ENCODE measurements around the gene WNT7B. TPM values are rescaled to one million over a fixed set of nuclear protein-coding genes. Genes with fewer than 3 reads are reported as not detected.

The WNT7B gene
- total RNA-seq, 5 donors from 2014 or later (not counting 1 experiment from before 2014, with no cell fraction given): 0.15 TPM; not detected in 4

DNA sequence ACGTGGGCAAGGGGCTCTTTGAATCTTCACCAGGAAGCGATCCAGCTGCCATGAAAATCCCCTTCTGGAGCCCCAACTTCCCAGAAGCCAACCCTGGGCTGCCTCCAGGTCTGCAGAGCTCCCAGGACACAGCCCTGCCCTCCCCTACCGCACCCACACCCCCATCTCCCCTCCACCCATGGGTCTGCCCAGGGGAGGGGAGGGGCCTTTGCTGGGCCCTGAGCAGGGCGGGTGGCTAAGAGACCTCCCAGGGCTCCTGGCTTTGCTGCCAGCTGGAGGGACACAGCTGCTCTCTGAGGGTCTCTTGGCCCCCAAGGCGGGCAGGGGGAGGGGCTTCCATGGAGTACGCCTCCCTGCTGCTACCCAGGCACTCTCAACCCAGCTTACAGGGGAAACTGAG lies 64.1 kb downstream of the WNT7B start:
- Mint-ChIP-seq H3K36me3 (no peaks in the 10 kb centered on the region), H3K4me3 (no peak overlapping the region), H3K27me3 (peaks cover 4% of the 10 kb centered on the region in 2 donors), H3K27ac (no peak overlapping the region), H3K4me1 (no peaks in the 10 kb centered on the region), H3K9me3 (peaks cover 0 to 5% (median 5%) of the 10 kb centered on the region in 3 donors)
- no peaks in the 10 kb centered on the region for H3K9me3 ChIP-seq
- no peaks in the 10 kb centered on the region for H3K36me3 ChIP-seq (ENCODE audit: control insufficient read depth in 2 of 2, extremely low read depth in 1 of 2, insufficient read depth in 1 of 2, low read length in 1 of 2)
- H3K4me1 ChIP-seq (ENCODE audit: control insufficient read depth in 1 of 2, extremely low read depth in 1 of 2, insufficient read depth in 2 of 2, low read length in 2 of 2): no peaks in the 10 kb centered on the region
- CTCF ChIA-PET: no interaction called here
- 49% methylated on average over 3 of the region's 6 CpGs for WGBS (ENCODE audit: insufficient coverage)
- DNase-seq (no peak), ATAC-seq (replicated peaks in 1 of 4) (no peak)
- no peak overlapping the region for H3K4me3 ChIP-seq (ENCODE audit: control insufficient read depth in 1 of 2, extremely low read depth in 1 of 2, low read length in 1 of 2)
- no peak overlapping the region for H3K27ac ChIP-seq (ENCODE audit: low read length)
- POLR2A ChIA-PET: no interaction called here
- peaks cover 0 to 25% of the 10 kb centered on the region in 2 experiments for H3K27me3 ChIP-seq (replicated peaks in 1 of 2; ENCODE audit: control insufficient read depth in 2 of 2, extremely low read depth in 1 of 2, insufficient read depth in 2 of 2, low read length in 1 of 2)

DNA sequence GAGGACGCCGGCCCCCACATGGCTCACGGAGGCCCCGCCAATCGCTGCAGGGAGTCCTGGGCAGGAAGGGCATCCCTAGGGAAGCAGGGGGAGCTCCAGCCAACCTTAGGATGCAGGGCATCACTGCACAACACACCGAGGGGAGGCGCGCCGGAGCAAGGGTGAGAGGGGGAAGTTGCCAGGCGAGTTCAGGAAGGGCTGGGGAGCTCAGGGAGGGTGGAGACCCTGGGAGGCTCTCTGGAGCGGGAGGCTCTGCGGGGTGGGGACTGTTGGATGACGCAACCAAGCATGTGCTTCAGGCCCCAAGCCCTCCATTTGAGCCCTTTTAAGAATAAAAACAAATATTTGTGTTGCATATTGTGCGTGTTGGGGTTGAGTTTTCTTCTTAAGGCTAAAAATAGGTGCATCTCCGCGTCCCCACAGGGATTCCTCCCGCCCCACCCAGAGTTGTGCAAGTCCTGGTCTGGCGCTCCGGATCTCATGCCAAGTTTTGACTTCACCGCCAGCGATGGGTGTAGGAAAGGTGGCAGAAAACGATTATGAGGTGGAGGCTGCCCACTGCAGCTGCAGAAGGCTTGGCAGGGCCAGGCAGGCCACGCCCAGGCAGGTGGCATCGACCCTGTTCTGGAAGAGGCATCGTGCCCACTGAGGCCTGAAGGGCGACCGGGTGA lies 65.2 kb downstream of the WNT7B start:
- 71% methylated on average over 25 of the region's 27 CpGs for WGBS (ENCODE audit: insufficient coverage)
- DNase-seq: no peak
- Mint-ChIP-seq H3K4me3 (no peak overlapping the region), H3K27ac (no peak overlapping the region), H3K36me3 (no peaks in the 10 kb centered on the region), H3K27me3 (peaks cover 0 to 4% of the 10 kb centered on the region in 2 donors), H3K4me1 (no peaks in the 10 kb centered on the region), H3K9me3 (peaks cover 0 to 5% (median 5%) of the 10 kb centered on the region in 3 donors)
- Histone ChIP-seq H3K9me3 (no peaks in the 10 kb centered on the region), H3K27me3 (replicated peaks in 1 of 2; ENCODE audit: control insufficient read depth in 2 of 2, extremely low read depth in 1 of 2, insufficient read depth in 2 of 2, low read length in 1 of 2) (peaks cover 0 to 28% of the 10 kb centered on the region in 2 experiments), H3K27ac (ENCODE audit: low read length) (no peak overlapping the region), H3K36me3 (ENCODE audit: control insufficient read depth in 2 of 2, extremely low read depth in 1 of 2, insufficient read depth in 1 of 2, low read length in 1 of 2) (no peaks in the 10 kb centered on the region), H3K4me3 (ENCODE audit: control insufficient read depth in 1 of 2, extremely low read depth in 1 of 2, low read length in 1 of 2) (no peak overlapping the region), H3K4me1 (ENCODE audit: control insufficient read depth in 1 of 2, extremely low read depth in 1 of 2, insufficient read depth in 2 of 2, low read length in 2 of 2) (no peaks in the 10 kb centered on the region)
- ChIA-PET CTCF (no interaction called here), POLR2A (no interaction called here)
- no peak for ATAC-seq (replicated peaks in 1 of 4)

DNA sequence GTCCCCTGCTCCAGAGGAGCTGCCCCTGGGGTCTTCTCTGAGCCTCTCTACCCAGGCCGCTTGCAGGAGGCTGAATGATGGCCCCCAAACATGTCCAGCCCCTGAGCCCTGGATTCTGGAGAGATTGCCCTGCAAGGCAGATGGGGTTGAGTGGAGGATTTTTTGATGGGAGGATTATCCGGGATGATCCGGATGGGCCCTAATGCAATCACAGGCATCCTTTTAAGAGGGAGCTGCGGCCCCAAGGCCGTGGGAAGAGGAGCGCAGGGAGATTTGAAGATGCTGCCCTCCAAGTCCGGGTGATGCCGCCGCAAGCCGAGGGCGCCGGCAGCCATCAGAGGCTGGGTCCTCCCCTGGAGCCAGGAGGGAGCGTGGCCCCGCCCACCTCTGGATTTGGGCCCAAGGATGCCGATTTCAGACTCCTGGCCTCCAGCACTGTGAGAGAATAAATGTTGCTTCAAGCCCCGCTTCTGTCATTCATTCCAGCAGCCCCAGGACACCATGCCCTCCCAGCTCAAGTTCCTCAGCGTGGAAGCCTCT lies 66.0 kb downstream of the WNT7B start:
- Histone ChIP-seq H3K9me3 (no peaks in the 10 kb centered on the region), H3K27ac (ENCODE audit: low read length) (no peak overlapping the region), H3K27me3 (replicated peaks in 1 of 2; ENCODE audit: control insufficient read depth in 2 of 2, extremely low read depth in 1 of 2, insufficient read depth in 2 of 2, low read length in 1 of 2) (peaks cover 0 to 34% of the 10 kb centered on the region in 2 experiments), H3K4me1 (ENCODE audit: control insufficient read depth in 1 of 2, extremely low read depth in 1 of 2, insufficient read depth in 2 of 2, low read length in 2 of 2) (no peaks in the 10 kb centered on the region), H3K36me3 (ENCODE audit: control insufficient read depth in 2 of 2, extremely low read depth in 1 of 2, insufficient read depth in 1 of 2, low read length in 1 of 2) (no peaks in the 10 kb centered on the region), H3K4me3 (ENCODE audit: control insufficient read depth in 1 of 2, extremely low read depth in 1 of 2, low read length in 1 of 2) (no peak overlapping the region)
- Mint-ChIP-seq H3K4me1 (no peaks in the 10 kb centered on the region), H3K9me3 (peaks cover 0 to 5% (median 5%) of the 10 kb centered on the region in 3 donors), H3K27ac (no peak overlapping the region), H3K36me3 (no peaks in the 10 kb centered on the region), H3K27me3 (peaks cover 0 to 6% of the 10 kb centered on the region in 2 donors), H3K4me3 (no peak overlapping the region)
- ATAC-seq (replicated peaks in 1 of 4): no peak
- no peak for DNase-seq
- CTCF ChIA-PET: no interaction called here
- POLR2A ChIA-PET: no interaction called here
- WGBS (ENCODE audit: insufficient coverage): 87% methylated on average over 13 of the region's 17 CpGs

DNA sequence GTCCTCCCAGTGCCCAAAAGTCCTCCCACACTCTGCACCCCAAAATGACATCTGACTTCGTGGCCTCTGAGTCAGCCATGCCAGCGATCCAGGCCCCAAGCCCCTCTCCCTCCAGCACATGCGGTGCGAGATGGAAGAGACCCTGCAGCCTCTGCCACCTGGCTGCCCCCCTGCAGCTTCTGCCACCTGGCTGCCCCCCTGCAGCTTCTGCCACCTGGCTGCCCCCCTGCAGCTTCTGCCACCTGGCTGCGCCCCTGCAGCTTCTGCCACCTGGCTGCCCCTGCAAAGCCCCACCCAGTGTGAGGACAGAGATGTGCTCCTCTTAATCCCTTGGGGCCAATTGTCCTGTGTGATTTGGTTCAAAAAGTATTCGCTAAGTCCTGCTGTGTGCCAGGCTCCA lies 68.0 kb downstream of the WNT7B start:
- Histone ChIP-seq H3K4me1 (ENCODE audit: control insufficient read depth in 1 of 2, extremely low read depth in 1 of 2, insufficient read depth in 2 of 2, low read length in 2 of 2) (no peaks in the 10 kb centered on the region), H3K4me3 (ENCODE audit: control insufficient read depth in 1 of 2, extremely low read depth in 1 of 2, low read length in 1 of 2) (no peak overlapping the region), H3K36me3 (ENCODE audit: control insufficient read depth in 2 of 2, extremely low read depth in 1 of 2, insufficient read depth in 1 of 2, low read length in 1 of 2) (no peaks in the 10 kb centered on the region), H3K27me3 (replicated peaks in 1 of 2; ENCODE audit: control insufficient read depth in 2 of 2, extremely low read depth in 1 of 2, insufficient read depth in 2 of 2, low read length in 1 of 2) (peaks cover 0 to 45% of the 10 kb centered on the region in 2 experiments), H3K27ac (ENCODE audit: low read length) (no peak overlapping the region), H3K9me3 (no peaks in the 10 kb centered on the region)
- 74% methylated on average over 6 of the region's 6 CpGs for WGBS (ENCODE audit: insufficient coverage)
- ChIA-PET POLR2A (no interaction called here), CTCF (no interaction called here)
- no peaks in the 10 kb centered on the region for H3K36me3 Mint-ChIP-seq
- peaks cover 7 to 19% of the 10 kb centered on the region in 2 donors for H3K27me3 Mint-ChIP-seq
- H3K9me3 Mint-ChIP-seq: peaks cover 0 to 1% (median under 1%) of the 10 kb centered on the region in 3 donors
- H3K4me3 Mint-ChIP-seq: no peak overlapping the region
- no peak for DNase-seq
- H3K4me1 Mint-ChIP-seq: no peaks in the 10 kb centered on the region
- no peak overlapping the region for H3K27ac Mint-ChIP-seq
- ATAC-seq (replicated peaks in 1 of 4): no peak

- no peak for DNase-seq
- H3K4me3 ChIP-seq (ENCODE audit: control insufficient read depth in 1 of 2, extremely low read depth in 1 of 2, low read length in 1 of 2): no peak overlapping the region
- Mint-ChIP-seq H3K4me1 (no peaks in the 10 kb centered on the region), H3K9me3 (no peaks in the 10 kb centered on the region), H3K27me3 (peaks cover 7 to 18% of the 10 kb centered on the region in 2 donors), H3K27ac (no peak overlapping the region), H3K36me3 (no peaks in the 10 kb centered on the region), H3K4me3 (no peak overlapping the region)
- WGBS (ENCODE audit: insufficient coverage): 71% methylated on average over 10 of the region's 12 CpGs
- no peak overlapping the region for H3K27ac ChIP-seq (ENCODE audit: low read length)
- ATAC-seq (replicated peaks in 1 of 4): no peak
- POLR2A ChIA-PET: no interaction called here
- CTCF ChIA-PET: no interaction called here
- no peaks in the 10 kb centered on the region for H3K4me1 ChIP-seq (ENCODE audit: control insufficient read depth in 1 of 2, extremely low read depth in 1 of 2, insufficient read depth in 2 of 2, low read length in 2 of 2)
- peaks cover 0 to 50% of the 10 kb centered on the region in 2 experiments for H3K27me3 ChIP-seq (replicated peaks in 1 of 2; ENCODE audit: control insufficient read depth in 2 of 2, extremely low read depth in 1 of 2, insufficient read depth in 2 of 2, low read length in 1 of 2)
- H3K36me3 ChIP-seq (ENCODE audit: control insufficient read depth in 2 of 2, extremely low read depth in 1 of 2, insufficient read depth in 1 of 2, low read length in 1 of 2): no peaks in the 10 kb centered on the region
- no peaks in the 10 kb centered on the region for H3K9me3 ChIP-seq
Measured at GRCh38 chr22:45907996-45908395, 69.0 kb downstream of the WNT7B start.

GRCh38 chr22:45907378-45907777 lies 69.6 kb downstream of the WNT7B start:
- no peak overlapping the region for H3K27ac ChIP-seq (ENCODE audit: low read length)
- H3K4me1 ChIP-seq (ENCODE audit: control insufficient read depth in 1 of 2, extremely low read depth in 1 of 2, insufficient read depth in 2 of 2, low read length in 2 of 2): no peaks in the 10 kb centered on the region
- Mint-ChIP-seq H3K36me3 (no peaks in the 10 kb centered on the region), H3K4me1 (no peaks in the 10 kb centered on the region), H3K4me3 (no peak overlapping the region), H3K27me3 (peaks cover 10 to 18% of the 10 kb centered on the region in 2 donors), H3K27ac (no peak overlapping the region), H3K9me3 (no peaks in the 10 kb centered on the region)
- H3K36me3 ChIP-seq (ENCODE audit: control insufficient read depth in 2 of 2, extremely low read depth in 1 of 2, insufficient read depth in 1 of 2, low read length in 1 of 2): no peaks in the 10 kb centered on the region
- ATAC-seq (replicated peaks in 1 of 4) (no peak), DNase-seq (no peak)
- WGBS (ENCODE audit: insufficient coverage): 87% methylated on average over 15 of the region's 15 CpGs
- peaks cover 0 to 53% of the 10 kb centered on the region in 2 experiments for H3K27me3 ChIP-seq (replicated peaks in 1 of 2; ENCODE audit: control insufficient read depth in 2 of 2, extremely low read depth in 1 of 2, insufficient read depth in 2 of 2, low read length in 1 of 2)
- CTCF ChIA-PET: no interaction called here
- POLR2A ChIA-PET: no interaction called here
- H3K9me3 ChIP-seq: no peaks in the 10 kb centered on the region
- H3K4me3 ChIP-seq (ENCODE audit: control insufficient read depth in 1 of 2, extremely low read depth in 1 of 2, low read length in 1 of 2): no peak overlapping the region
